ENCODE data around the gene HECW1. TPM values are rescaled to one million over a fixed set of nuclear protein-coding genes. Genes with fewer than 3 reads are reported as not detected.
A peak's percentile ranks its signal among the peaks of the same experiment; 100 is the strongest.

Gene HECW1
- total and polyA plus RNA-seq, 12 donors, result 0.07 to 0.23 TPM; not detected in 10

DNA sequence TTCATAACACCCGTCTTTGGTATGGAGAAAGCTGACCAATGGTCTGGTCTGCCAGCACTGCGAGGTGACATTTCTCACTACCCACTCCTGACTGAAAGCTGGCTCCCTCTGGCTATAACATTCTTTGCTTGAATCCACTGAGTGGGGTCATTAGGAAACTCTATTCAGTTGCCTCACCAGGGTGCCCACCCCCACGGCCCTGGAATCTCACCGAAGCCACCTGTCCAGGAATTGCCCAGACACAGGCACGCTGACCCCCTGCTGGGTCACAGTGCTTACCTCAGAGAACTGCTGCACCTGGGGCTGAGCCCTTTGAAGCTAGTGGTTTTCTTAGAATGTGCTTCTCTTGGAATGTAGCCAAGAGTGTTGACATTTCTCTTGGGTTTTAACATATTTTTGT lies 28.6 kb downstream of the HECW1 start:
- intact Hi-C loops (cut with DNase I), result no loop called here
- no peaks in the 10 kb centered on the region for H3K4me1 ChIP-seq
- 78 to 85% methylated on average over 5 of the region's 5 CpGs for WGBS, 2 donors
- H3K27ac ChIP-seq, result no peak overlapping the region
- TF ChIP-seq, protein P1, sequence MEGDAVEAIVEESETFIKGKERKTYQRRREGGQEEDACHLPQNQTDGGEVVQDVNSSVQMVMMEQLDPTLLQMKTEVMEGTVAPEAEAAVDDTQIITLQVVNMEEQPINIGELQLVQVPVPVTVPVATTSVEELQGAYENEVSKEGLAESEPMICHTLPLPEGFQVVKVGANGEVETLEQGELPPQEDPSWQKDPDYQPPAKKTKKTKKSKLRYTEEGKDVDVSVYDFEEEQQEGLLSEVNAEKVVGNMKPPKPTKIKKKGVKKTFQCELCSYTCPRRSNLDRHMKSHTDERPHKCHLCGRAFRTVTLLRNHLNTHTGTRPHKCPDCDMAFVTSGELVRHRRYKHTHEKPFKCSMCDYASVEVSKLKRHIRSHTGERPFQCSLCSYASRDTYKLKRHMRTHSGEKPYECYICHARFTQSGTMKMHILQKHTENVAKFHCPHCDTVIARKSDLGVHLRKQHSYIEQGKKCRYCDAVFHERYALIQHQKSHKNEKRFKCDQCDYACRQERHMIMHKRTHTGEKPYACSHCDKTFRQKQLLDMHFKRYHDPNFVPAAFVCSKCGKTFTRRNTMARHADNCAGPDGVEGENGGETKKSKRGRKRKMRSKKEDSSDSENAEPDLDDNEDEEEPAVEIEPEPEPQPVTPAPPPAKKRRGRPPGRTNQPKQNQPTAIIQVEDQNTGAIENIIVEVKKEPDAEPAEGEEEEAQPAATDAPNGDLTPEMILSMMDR (IDR thresholded peaks at IDR 0.05), result no peak
- H3K36me3 ChIP-seq, result no peaks in the 10 kb centered on the region
- DNase-seq, result no peak
- peaks cover 0 to 18% (median 8%) of the 10 kb centered on the region in 7 donors for H3K27me3 ChIP-seq
- no peak overlapping the region for H3K4me3 ChIP-seq
- no peak for ATAC-seq
- no peaks in the 10 kb centered on the region for H3K9me3 ChIP-seq

DNA sequence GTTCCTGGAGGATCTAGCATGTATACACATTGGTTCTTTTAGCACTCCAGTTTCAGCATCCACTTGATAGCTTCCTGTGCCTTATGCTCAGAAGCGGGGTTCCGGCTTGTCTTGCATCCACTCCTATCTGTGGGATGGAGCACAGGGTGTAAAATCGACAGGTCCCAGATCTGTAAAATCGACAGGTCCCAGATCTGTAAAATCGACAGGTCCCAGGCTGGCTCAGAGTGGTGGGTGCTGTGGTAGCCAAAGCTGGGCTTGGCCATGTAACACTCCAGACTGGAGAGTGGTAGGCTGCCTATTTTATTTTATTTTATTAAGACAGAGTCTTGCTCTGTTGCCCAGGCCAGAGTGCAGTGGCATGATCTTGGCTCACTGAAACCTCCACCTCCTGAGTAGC lies 30.3 kb downstream of the HECW1 start:
- WGBS, 2 donors, result 86 to 92% methylated on average over 5 of the region's 5 CpGs
- TF ChIP-seq, protein P1 (IDR thresholded peaks at IDR 0.05), result no peak

DNA sequence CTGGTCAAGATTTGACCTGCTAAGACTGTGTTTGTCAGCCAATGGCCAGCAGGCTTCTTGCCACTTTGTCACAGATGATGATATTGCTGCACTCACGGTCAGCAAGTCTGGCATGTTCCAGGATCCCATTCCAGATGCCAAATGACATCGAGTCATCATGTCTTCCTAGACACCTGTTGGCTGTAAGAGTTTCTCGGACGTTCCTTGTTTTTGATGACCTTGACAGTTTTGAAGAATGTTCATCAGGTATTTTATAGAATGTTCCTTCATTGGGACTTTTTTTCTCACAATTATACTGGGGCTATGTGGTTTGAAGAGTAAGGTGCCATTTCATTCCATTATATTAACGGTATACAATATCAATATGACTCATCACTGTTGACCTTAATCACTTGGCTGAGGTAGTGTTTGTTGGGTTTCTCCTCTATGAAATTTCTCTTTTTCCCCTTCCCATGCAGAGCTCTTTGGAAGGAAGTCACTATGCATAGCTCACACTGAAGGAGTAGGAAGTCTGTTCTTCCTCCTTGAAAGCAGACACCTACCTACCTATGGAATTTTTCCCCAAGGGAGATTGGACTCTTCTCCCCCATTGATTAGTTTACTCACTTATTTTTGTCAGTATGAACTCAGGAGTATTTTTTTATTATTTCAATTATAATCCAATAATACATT lies 31.6 kb downstream of the HECW1 start:
- TF ChIP-seq, protein P1 (IDR thresholded peaks at IDR 0.05), result no peak
- no peaks in the 10 kb centered on the region for H3K4me1 ChIP-seq
- DNase-seq (no peak), ATAC-seq (no peak)
- WGBS, 2 donors, result 86 to 90% methylated on average over 5 of the region's 5 CpGs
- intact Hi-C loops (cut with DNase I), result no loop called here
- H3K4me3 ChIP-seq, result no peak overlapping the region
- no peaks in the 10 kb centered on the region for H3K36me3 ChIP-seq
- no peaks in the 10 kb centered on the region for H3K9me3 ChIP-seq
- H3K27me3 ChIP-seq, result peaks cover 0 to 19% (median 11%) of the 10 kb centered on the region in 7 donors
- no peak overlapping the region for H3K27ac ChIP-seq

More for the DNA sequence above, 30.3 kb downstream of the HECW1 start:
- no peak for ATAC-seq
- Histone ChIP-seq H3K4me3 (no peak overlapping the region), H3K9me3 (no peaks in the 10 kb centered on the region), H3K4me1 (no peaks in the 10 kb centered on the region), H3K27ac (no peak overlapping the region), H3K36me3 (no peaks in the 10 kb centered on the region), H3K27me3 (peaks cover 0 to 19% (median 11%) of the 10 kb centered on the region in 7 donors)
- no peak for DNase-seq
- intact Hi-C loops (cut with DNase I), result no loop called here

DNA sequence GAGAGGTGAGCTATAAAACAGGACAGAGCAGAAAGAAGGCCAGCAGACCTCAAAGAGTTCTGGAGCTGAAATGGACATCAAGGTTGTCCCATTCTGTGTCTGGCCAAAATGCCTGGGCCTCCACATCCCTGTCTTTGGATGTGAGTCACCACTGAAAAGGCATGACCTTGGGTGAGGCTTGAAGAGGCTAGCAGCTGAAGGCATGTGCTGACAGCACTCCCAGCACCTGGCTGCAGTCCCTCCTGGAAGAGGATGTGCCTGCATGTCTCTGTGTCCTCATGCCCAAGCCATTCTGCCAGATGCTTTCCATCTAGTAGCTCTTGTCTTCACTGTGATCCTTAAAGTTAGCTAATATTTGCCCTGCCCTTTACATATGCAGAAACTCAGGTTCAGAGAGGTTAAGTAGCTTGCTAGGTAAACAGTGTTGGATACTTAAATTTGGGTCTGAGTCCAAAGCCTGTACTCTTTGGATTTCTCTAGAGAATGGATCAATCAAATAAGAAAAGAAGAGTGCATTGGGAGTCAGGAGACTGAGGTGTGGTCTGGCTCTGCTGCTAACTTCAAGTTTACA lies 35.8 kb downstream of the HECW1 start:
- intact Hi-C loops (cut with DNase I), result no loop called here
- ATAC-seq, result peak in 1 of 8 donors; percentile 51
- Histone ChIP-seq H3K36me3 (no peaks in the 10 kb centered on the region), H3K9me3 (peaks cover 0 to 3% (median 0%) of the 10 kb centered on the region in 11 donors), H3K27ac (no peak overlapping the region), H3K4me3 (no peak overlapping the region), H3K27me3 (peaks cover 0 to 26% (median 4%) of the 10 kb centered on the region in 7 donors), H3K4me1 (no peaks in the 10 kb centered on the region)
- TF ChIP-seq, protein P1 (IDR thresholded peaks at IDR 0.05), result no peak
- no peak for DNase-seq
